GM23338 (cell line): ENCODE measurements around the gene COIL.

Experiments used
- CREB1 ChIP-seq: fragments of 250-450 bp; sonication (Bioruptor Pico); IDR thresholded peaks from 2 replicates; pipeline ENCODE4 v1.5.0; 2020; ENCODE audit warnings: low read depth, mild to moderate bottlenecking, moderate library complexity
- CTCF ChIP-seq, 2 experiments: fragments of 200-600 bp in 1 of 2; sonication (generic) in 1 of 2; conservative IDR thresholded peaks; 2 replicates each; pipeline versions ENCODE4 v1.5.1 to v1.6.1; 2016 to 2017; ENCODE audit warnings: antibody characterized with exemption in 2 of 2, low read depth in 2 of 2, mild to moderate bottlenecking in 2 of 2, moderate library complexity in 1 of 2
- EZH2 ChIP-seq: fragments of 200-600 bp; sonication (generic); IDR thresholded peaks from one replicate; pipeline ENCODE4 v1.8.0; 2017; ENCODE audit warnings: antibody characterized with exemption, mild to moderate bottlenecking, low read depth; ENCODE audit not compliant: unreplicated experiment
- EZH2phosphoT487 ChIP-seq: fragments of 200-600 bp; sonication (generic); IDR thresholded peaks from one replicate; pipeline ENCODE4 v1.8.1; 2018; ENCODE audit warnings: antibody characterized with exemption; ENCODE audit not compliant: unreplicated experiment
- POLR2AphosphoS5 ChIP-seq: IDR thresholded peaks from 2 replicates; pipeline ENCODE4 v1.6.1; 2016; ENCODE audit warnings: antibody characterized with exemption, low read depth
- REST ChIP-seq: IDR thresholded peaks from one replicate; pipeline ENCODE4 v1.6.1; 2018; ENCODE audit warnings: antibody characterized with exemption; ENCODE audit not compliant: unreplicated experiment
- ZNF331 ChIP-seq: fragments of 250-450 bp; sonication (Bioruptor Pico); IDR thresholded peaks from 2 replicates; pipeline ENCODE4 v1.5.0; 2020; ENCODE audit warnings: low read depth, mild to moderate bottlenecking, moderate library complexity

GRCh38 chr17:57009737-57010445 is 49.0 kb upstream of the COIL start:
- peak; percentile 70 to 72 for TF ChIP-seq CTCF (conservative IDR thresholded peaks at IDR 0.05; ENCODE audit: low read depth in 2 of 2)
- TF ChIP-seq EZH2 = no peak
- no peak for TF ChIP-seq REST
- no peak for TF ChIP-seq EZH2phosphoT487
- no peak for TF ChIP-seq CREB1
- no peak for TF ChIP-seq POLR2AphosphoS5
- no peak for TF ChIP-seq ZNF331 (CRISPR knock-in tag)
